NCI-H2196 (cell line): ENCODE results near the gene LILRB1.
"Not testable (repeated sequence)": the region's sequence is repeated elsewhere in the genome, so short reads cannot be mapped to it uniquely, and the experiment has no call there.

ENCODE experiments used
- DNase-seq: peaks from one replicate; lab custom pipeline; 2025; ENCODE audit not compliant: unreplicated experiment; lab: John Stamatoyannopoulos, UW

LILRB1 gene

GRCh38 chr19:54630262-54630661 lies at the start of gene LILRB1:
LILRB1 (plus strand) TSS chr19:54630484; CDS start chr19:54631074, 590 bp downstream.
- DNase-seq = not testable (repeated sequence)

GRCh38 chr19:54586397-54586796 lies 43.9 kb upstream of the LILRB1 start:
- DNase-seq = no peak

GRCh38 chr19:54587026-54587425 lies 43.3 kb upstream of the LILRB1 start:
- no peak for DNase-seq

GRCh38 chr19:54593445-54593844 lies 36.8 kb upstream of the LILRB1 start, which contains the start of gene LILRA1:
LILRA1 (plus strand) TSS chr19:54593632; CDS start chr19:54594245, 613 bp downstream.
- not testable (repeated sequence) for DNase-seq

GRCh38 chr19:54593931-54594626 lies 36.2 kb upstream of the LILRB1 start:
- not testable (repeated sequence) for DNase-seq

- no peak for DNase-seq
Measured at GRCh38 chr19:54594737-54595136, 35.5 kb upstream of the LILRB1 start.

- not testable (repeated sequence) for DNase-seq
Measured at GRCh38 chr19:54595680-54596436, 34.4 kb upstream of the LILRB1 start.

GRCh38 chr19:54600212-54600611 lies 30.1 kb upstream of the LILRB1 start:
- no peak for DNase-seq

- no peak for DNase-seq
Measured at GRCh38 chr19:54606230-54606629, 24.1 kb upstream of the LILRB1 start.

GRCh38 chr19:54606891-54607784 lies 23.1 kb upstream of the LILRB1 start:
- DNase-seq = no peak

GRCh38 chr19:54607785-54608150 lies 22.5 kb upstream of the LILRB1 start:
- no peak for DNase-seq

- no peak for DNase-seq
Measured at GRCh38 chr19:54608205-54608604, 22.1 kb upstream of the LILRB1 start.

GRCh38 chr19:54608792-54609191 lies 21.5 kb upstream of the LILRB1 start:
- no peak for DNase-seq

- no peak for DNase-seq
Measured at GRCh38 chr19:54609356-54609791, 20.9 kb upstream of the LILRB1 start.

- no peak for DNase-seq
Measured at GRCh38 chr19:54612428-54612827, 17.9 kb upstream of the LILRB1 start.

GRCh38 chr19:54614726-54615125 lies 15.6 kb upstream of the LILRB1 start:
- peak; percentile 4 for DNase-seq

GRCh38 chr19:54616057-54616456 lies 14.2 kb upstream of the LILRB1 start:
- DNase-seq = no peak

- no peak for DNase-seq
Measured at GRCh38 chr19:54616821-54617560, 13.3 kb upstream of the LILRB1 start.

GRCh38 chr19:54620464-54620863 lies 9.8 kb upstream of the LILRB1 start:
- no peak for DNase-seq

- DNase-seq = no peak
Measured at GRCh38 chr19:54622431-54622830, 7.9 kb upstream of the LILRB1 start.

- DNase-seq = not testable (repeated sequence)
Measured at GRCh38 chr19:54624234-54624633, 6.0 kb upstream of the LILRB1 start.
